Esophagus squamous epithelium (tissue), 4 donors: ENCODE data around the gene DOCK1.

Source experiments
- POLR2A ChIP-seq, 4 donors: fragments of 450-650 bp; IDR thresholded peaks; one replicate each; pipeline ENCODE4 v1.6.1; 2017; ENCODE audit warnings: antibody characterized with exemption in 4 of 4, mild to moderate bottlenecking in 4 of 4, moderate library complexity in 3 of 4
- TF ChIP-seq, protein P1 (sequence below), 6 experiments: fragments of 450-650 bp in 4 of 6; fragments of 200-600 bp in 2 of 6; sonication (generic) in 2 of 6; IDR thresholded peaks; one replicate each; pipeline ENCODE4 v1.5.1; 2016 to 2019; ENCODE audit warnings: antibody characterized with exemption in 6 of 6, mild to moderate bottlenecking in 4 of 6, moderate library complexity in 4 of 6

DNA sequence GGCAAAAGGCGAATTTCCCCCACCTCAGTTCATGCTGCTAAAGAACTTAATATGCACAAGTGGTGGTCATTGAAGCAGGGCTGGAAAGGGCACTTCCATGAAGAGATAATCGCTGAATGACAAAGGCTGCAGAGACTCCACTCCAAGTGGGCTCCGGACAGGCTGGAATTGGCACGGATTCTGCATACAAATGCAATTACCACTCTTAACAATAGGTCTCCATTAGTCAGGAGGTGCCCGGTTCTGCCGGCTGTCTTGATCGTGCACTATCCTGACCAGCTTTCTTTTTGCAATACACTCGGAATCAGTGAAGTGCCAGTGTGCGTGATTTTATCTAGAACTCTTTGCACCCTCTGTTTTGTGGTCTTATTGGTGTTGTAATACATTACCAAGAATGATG is 241.4 kb downstream of the DOCK1 start:
- no peak for TF ChIP-seq POLR2A (IDR thresholded peaks at IDR 0.05)
- TF ChIP-seq, protein P1, sequence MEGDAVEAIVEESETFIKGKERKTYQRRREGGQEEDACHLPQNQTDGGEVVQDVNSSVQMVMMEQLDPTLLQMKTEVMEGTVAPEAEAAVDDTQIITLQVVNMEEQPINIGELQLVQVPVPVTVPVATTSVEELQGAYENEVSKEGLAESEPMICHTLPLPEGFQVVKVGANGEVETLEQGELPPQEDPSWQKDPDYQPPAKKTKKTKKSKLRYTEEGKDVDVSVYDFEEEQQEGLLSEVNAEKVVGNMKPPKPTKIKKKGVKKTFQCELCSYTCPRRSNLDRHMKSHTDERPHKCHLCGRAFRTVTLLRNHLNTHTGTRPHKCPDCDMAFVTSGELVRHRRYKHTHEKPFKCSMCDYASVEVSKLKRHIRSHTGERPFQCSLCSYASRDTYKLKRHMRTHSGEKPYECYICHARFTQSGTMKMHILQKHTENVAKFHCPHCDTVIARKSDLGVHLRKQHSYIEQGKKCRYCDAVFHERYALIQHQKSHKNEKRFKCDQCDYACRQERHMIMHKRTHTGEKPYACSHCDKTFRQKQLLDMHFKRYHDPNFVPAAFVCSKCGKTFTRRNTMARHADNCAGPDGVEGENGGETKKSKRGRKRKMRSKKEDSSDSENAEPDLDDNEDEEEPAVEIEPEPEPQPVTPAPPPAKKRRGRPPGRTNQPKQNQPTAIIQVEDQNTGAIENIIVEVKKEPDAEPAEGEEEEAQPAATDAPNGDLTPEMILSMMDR (IDR thresholded peaks at IDR 0.05): no peak
